ENCODE data around the gene DMXL2.
"Not testable (repeated sequence)": the region's sequence is repeated elsewhere in the genome, so short reads cannot be mapped to it uniquely, and the experiment has no call there.

Gene DMXL2

GRCh38 chr15:51576286-51576850 is 46.2 kb downstream of the DMXL2 start:
- no peak for DNase-seq (ENCODE audit: low read depth in 1 of 2, low spot score in 1 of 2)

- DNase-seq (ENCODE audit: low read depth in 1 of 2, low spot score in 1 of 2): no peak
Measured at GRCh38 chr15:51575775-51576174, 46.8 kb downstream of the DMXL2 start.

- not testable (repeated sequence) for DNase-seq (ENCODE audit: low read depth in 1 of 2, low spot score in 1 of 2)
Measured at GRCh38 chr15:51573352-51573751, 49.2 kb downstream of the DMXL2 start.

DNA sequence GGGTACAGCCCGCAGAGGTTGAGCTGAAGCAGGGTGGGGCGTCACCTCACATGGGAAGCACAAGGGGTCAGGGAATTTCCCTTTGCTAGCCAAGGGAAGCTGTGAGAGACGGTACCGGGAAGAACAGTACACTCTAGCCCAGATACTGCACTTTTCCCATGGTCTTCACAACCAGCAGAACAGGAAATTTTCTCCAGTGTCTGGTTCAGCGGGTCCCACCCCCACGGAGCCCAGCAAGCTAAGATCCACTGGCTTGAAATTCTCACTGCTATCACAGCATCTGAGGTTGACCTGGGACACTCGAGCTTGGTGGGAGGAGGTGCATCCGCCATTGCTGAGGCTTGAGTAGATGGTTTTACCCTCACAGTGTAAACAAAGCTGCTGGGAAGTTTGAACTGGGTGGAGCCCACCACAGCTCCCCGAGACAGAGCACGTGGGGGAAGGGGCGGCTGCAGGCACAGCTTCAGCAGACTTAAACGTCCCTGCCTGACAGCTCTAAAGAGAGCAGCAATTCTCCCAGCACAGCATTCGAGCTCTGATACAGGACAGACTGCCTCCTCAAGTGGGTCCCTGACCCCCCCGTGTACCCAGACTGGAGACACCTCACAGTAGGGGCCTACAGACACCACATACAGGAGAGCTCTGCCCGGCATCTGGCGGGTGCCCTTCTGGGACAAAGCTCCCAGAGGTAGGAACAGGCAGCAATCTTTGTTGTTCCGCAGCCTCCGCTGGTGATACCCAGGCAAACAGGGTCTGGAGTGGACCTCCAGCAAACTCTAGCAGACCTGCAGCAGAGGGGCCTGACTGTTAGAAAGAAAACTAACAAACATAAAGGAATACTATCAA is 53.4 kb downstream of the DMXL2 start:
- DNase-seq (ENCODE audit: low read depth in 1 of 2, low spot score in 1 of 2): not testable (repeated sequence)

- no peak for DNase-seq (ENCODE audit: low read depth in 1 of 2, low spot score in 1 of 2)
Measured at GRCh38 chr15:51561271-51561670, 61.3 kb downstream of the DMXL2 start.

DNA sequence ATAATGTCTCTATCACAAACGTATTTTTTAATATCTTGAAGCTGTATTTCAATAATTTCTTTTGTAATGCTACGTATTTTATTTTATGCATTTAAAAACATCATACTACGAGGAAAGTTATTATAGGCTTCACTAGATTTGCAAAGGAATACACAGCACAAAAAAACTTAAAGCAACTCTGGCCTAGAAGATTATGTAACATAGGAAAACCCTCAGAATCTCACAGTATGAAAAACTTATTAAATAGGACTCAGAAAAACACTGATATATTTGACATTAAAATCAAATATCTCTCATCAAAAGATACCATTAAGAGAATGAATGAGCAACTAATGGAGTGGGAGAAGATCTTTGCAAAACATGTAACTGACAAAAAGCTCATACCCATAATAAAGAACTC is 63.7 kb downstream of the DMXL2 start:
- no peak for DNase-seq (ENCODE audit: low read depth in 1 of 2, low spot score in 1 of 2)

DNA sequence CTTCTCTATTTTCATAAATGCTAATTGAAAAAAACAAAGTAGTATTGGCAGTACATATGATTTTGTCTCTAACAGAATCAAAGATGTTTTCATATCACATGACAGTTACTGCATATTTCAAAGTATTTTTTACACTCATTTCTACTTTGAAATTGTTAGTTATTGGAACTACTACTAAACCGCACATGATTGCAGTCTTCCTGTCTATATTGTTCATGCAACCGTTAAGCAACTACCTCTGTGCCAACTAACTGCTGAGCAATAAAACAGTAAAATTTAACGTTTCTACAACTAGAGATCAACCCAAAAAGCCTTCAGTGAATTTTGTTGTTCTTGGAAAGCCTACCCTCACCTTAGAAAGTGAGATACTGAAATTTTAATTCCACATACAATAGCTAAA is 64.2 kb downstream of the DMXL2 start:
- DNase-seq (ENCODE audit: low read depth in 1 of 2, low spot score in 1 of 2): no peak

DNA sequence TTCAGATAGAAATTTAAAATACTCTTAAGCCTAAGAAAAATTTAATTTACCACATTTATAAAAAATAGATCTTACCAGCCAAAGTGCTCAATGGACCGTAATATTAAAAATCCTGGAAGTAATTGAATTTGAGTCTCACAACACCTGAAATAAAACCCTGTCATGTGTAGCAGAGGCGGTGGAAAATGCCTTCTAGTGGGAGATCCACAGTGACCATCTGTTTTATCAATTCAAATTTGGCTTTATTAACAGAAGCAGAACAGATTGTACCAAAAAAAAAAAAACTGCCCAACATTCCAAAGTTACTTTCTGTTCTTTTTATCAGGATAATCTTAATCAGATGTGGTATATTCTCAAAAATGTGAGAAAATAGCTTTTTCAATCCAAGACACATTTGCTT is 71.7 kb downstream of the DMXL2 start:
- DNase-seq (ENCODE audit: low read depth in 1 of 2, low spot score in 1 of 2): no peak

DNA sequence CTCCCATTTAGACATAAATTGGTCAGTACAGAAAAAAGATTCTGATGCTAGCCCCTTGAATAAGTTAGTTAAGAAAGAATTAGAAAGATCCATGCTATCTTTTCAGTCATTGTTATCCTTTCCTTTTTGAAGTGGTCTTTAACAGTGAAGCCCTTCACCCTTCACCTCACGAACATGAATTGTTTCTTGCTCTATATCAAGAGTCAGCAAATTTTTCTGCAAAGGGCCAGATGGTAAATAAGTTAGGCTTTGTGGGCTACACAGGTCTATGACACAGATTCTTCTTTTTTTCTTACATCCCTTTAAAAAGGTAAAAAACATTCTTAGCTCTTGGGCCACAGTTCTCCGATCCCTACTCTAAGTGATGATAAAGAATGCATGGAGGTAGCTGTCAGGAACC is 74.9 kb downstream of the DMXL2 start:
- DNase-seq (ENCODE audit: low read depth in 1 of 2, low spot score in 1 of 2): no peak

- DNase-seq (ENCODE audit: low read depth in 1 of 2, low spot score in 1 of 2): no peak
Measured at GRCh38 chr15:51536965-51537574, 85.5 kb downstream of the DMXL2 start.

- no peak for DNase-seq (ENCODE audit: low read depth in 1 of 2, low spot score in 1 of 2)
Measured at GRCh38 chr15:51533672-51534398, 88.7 kb downstream of the DMXL2 start.

DNA sequence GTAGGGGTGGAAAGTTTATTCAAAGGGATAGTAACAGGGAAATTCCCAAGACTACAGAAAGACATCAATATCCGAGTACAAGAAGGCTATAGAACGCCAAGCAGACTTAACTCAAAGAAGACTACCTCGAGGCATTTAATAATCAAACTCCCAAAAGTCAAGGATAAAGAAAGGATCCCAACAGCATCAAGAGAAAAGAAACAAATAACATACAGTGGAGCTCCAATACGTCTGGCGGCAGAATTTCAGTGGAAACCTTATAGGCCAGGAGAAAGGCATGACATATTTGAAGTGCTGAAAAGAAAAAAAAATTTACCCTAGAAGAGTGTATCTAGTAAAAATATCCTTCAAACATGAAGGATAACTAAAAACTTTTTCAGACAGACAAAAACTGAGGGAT is 95.6 kb downstream of the DMXL2 start:
- no peak for DNase-seq (ENCODE audit: low read depth in 1 of 2, low spot score in 1 of 2)

GRCh38 chr15:51524376-51524775 is 98.2 kb downstream of the DMXL2 start:
- DNase-seq (ENCODE audit: low read depth in 1 of 2, low spot score in 1 of 2): no peak

- no peak for DNase-seq (ENCODE audit: low read depth in 1 of 2, low spot score in 1 of 2)
Measured at GRCh38 chr15:51516291-51516690, 106.3 kb downstream of the DMXL2 start.

- DNase-seq (ENCODE audit: low read depth in 1 of 2, low spot score in 1 of 2): no peak
Measured at GRCh38 chr15:51505251-51505650, 117.3 kb downstream of the DMXL2 start.

DNA sequence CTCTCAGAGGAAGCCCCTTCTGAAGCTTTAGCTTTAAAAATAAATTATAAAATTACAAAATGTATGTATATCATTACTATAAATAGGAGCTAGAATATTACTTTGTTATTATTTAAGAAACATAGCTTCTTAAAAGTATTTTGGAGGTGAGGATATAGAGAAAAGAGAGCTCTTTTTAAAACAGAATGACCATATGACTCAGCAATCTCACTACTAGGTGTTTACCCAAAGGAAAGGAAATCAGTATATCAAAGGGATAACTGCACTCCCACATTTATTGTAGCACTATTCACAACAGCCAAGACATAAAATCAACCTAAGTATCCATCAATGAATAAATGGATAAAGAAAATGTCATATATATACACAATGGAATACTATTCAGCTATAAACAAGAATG is 119.6 kb downstream of the DMXL2 start:
- DNase-seq (ENCODE audit: low read depth in 1 of 2, low spot score in 1 of 2): no peak

GRCh38 chr15:51499379-51499976 is 123.1 kb downstream of the DMXL2 start:
- no peak for DNase-seq (ENCODE audit: low read depth in 1 of 2, low spot score in 1 of 2)

GRCh38 chr15:51497806-51498205 is 124.8 kb downstream of the DMXL2 start:
- DNase-seq (ENCODE audit: low read depth in 1 of 2, low spot score in 1 of 2): no peak

DNA sequence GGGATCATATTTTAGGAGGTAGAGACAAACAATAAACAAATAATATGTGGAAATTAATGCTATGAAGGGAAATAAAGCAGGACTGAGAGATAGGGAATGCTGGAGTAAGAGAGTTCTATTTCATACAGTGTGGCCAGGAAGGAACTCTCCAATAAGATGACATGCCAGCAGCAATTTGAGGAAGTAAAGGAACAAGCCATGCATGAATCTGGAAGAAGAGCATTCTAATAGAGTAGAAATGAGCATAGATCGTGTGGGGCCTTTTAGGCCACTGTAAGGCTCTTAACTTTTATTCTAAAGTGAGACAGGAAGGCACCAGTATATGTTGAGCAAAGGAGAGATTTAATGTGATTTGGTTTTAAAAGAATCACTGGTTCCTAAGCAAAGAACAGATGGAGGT is 126.3 kb downstream of the DMXL2 start:
- no peak for DNase-seq (ENCODE audit: low read depth in 1 of 2, low spot score in 1 of 2)

DNA sequence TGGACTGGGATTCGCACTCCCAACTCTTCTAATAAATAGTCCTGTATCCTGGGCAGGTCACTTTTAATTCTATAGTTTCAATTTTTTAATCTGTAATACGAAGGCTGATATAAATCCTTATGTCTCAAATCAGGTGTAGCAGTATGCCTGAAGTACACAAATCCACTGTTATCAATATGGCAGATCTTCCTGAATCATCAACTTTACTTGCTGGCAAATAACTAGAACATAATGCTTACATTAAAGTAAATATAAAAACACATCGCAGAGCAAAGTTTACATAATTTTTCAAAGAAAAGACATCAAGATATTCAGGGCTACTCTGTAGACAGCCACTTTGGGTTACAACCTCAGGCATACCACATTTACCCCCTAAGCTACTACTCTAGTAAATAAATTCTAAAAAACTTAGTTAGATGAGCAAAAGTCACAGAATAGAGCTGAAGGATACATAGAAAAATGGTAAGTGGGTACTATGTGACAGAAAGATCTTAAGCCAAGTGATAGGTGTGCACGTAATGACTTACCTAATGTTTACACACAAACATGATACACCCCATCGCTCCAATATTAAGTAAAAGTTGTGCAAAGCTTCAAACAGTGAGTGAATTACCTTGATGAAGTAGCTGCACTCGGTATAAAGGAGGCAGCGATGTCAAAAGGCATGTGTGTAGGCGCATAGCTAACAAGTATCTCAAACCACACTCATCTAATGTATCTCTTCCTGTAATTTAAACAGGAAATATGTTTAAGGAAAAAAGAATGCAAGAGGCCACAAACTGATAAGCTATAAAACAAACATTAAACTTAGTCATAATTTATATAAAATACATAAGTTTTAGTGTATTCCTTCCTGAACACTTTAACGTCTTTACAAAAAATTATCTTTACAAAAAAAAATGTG is 127.9 kb downstream of the DMXL2 start:
- no peak for DNase-seq (ENCODE audit: low read depth in 1 of 2, low spot score in 1 of 2)
